Transverse colon (tissue), 4 donors: ENCODE data around the gene MAP2K5. TPM values are rescaled to one million over a fixed set of nuclear protein-coding genes. Genes with fewer than 3 reads are reported as not detected.

Experiments used
- DNase-seq: peaks from one replicate; pipeline ENCODE4 v3.0.0-alpha.2; 2019
- H3K27ac ChIP-seq, 4 donors: fragments of 200-600 bp; sonication (generic); 2 replicates each; pipeline ENCODE4 v1.5.1; 2016 to 2018; ENCODE audit warnings: inconsistent platforms in 4 of 4
- H3K27me3 ChIP-seq: fragments of 200-600 bp; sonication (generic); 2 replicates; pipeline ENCODE4 v1.5.1; 2017; ENCODE audit warnings: inconsistent platforms
- H3K36me3 ChIP-seq, 4 donors: fragments of 200-600 bp; sonication (generic); 2 replicates each; pipeline ENCODE4 v1.5.1; 2017 to 2019; ENCODE audit warnings: inconsistent platforms in 4 of 4
- H3K4me1 ChIP-seq, 4 donors: fragments of 200-600 bp; sonication (generic); 2 replicates each; pipeline ENCODE4 v1.5.1; 2017 to 2020; ENCODE audit warnings: inconsistent platforms in 4 of 4
- H3K4me3 ChIP-seq, 4 donors: fragments of 200-600 bp; sonication (generic); 1 replicate in 1 of 4; 2 replicates in 3 of 4; pipeline versions ENCODE4 v1.5.1 to v1.6.1; 2017 to 2019; ENCODE audit warnings: inconsistent platforms in 4 of 4
- H3K9me3 ChIP-seq, 2 donors: fragments of 200-600 bp; sonication (generic); 2 replicates each; pipeline ENCODE4 v1.5.1; 2017 to 2019; ENCODE audit warnings: inconsistent platforms in 2 of 2
- EP300 ChIP-seq: sonication (generic); formaldehyde crosslinking; IDR thresholded peaks from one replicate; pipeline ENCODE4 v1.6.1; 2017; ENCODE audit warnings: antibody characterized with exemption, low read depth
- POLR2A ChIP-seq: fragments of 450-650 bp; IDR thresholded peaks from one replicate; pipeline ENCODE4 v1.6.1; 2016; ENCODE audit warnings: antibody characterized with exemption, mild to moderate bottlenecking, moderate library complexity
- POLR2AphosphoS5 ChIP-seq, 3 donors: sonication (generic); formaldehyde crosslinking; IDR thresholded peaks; one replicate each; pipeline ENCODE4 v1.6.1; 2016; ENCODE audit warnings: antibody characterized with exemption in 3 of 3
- WGBS, 2 donors: methylation state at CpG; one replicate each; pipeline ENCODE4 v1.1.5; 2018; ENCODE audit warnings: low coverage in 1 of 2; 5-methylcytosine and 5-hydroxymethylcytosine counted together
- in situ Hi-C, 4 donors: fragments of 200-750 bp; cut with MboI; loops; one replicate each; pipeline versions ENCODE4 v1.15.0 to v1.15.1; 2017; ENCODE audit warnings: low sequenced_read_pairs in 3 of 4, low pct_ligation_motif_present in 1 of 4, low pct_unique_long_range_greater_than_20kb in 1 of 4
- intact Hi-C: fragments of 100-400 bp; cut with DNase I; formaldehyde crosslinking; loops from one replicate; pipeline ENCODE4 v1.15.1; 2023; ENCODE audit warnings: low total_unique reads
- total RNA-seq, 4 donors: library from RNA; depleted of rRNA; stranded (reverse); fragments of >200 nt; gene quantifications; one replicate each; pipeline ENCODE4 v1.1.0, GENCODE V29; 2016
- TF ChIP-seq, protein P1 (sequence below), 5 experiments: fragments of 200-600 bp in 3 of 5; fragments of 450-650 bp in 2 of 5; sonication (generic) in 3 of 5; IDR thresholded peaks; 1 replicate in 2 of 5; 2 replicates in 3 of 5; pipeline ENCODE4 v1.5.1; 2016 to 2017; ENCODE audit warnings: antibody characterized with exemption in 5 of 5, inconsistent platforms in 3 of 5, mild to moderate bottlenecking in 2 of 5, moderate library complexity in 1 of 5

The MAP2K5 gene
- total RNA-seq, 4 donors from 2014 or later, result 19.8 to 320 (median 21.1) TPM

DNA sequence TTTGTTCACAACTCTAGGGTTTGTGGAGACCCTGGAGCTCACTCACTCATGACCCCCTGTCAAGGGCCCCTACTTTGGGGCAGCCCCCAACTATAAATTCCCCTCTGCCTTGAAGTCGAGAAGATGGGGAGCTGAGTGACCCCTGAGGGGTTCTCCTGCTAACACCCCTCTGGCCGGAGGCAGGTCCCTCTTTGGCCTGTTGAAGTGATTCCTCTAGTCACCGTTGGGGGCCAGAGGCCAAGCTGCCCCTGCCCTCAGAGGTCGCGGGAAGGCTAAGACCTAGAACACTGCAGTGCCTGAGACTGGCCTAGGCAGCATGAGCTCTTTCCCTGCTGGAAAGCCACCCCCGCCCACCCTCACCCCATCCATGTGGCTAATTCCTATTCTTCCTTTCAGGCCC, 267.4 kb downstream of the MAP2K5 start:
- Histone ChIP-seq H3K4me3 (no peak overlapping the region), H3K27me3 (no peaks in the 10 kb centered on the region), H3K36me3 (no peaks in the 10 kb centered on the region), H3K4me1 (no peaks in the 10 kb centered on the region), H3K9me3 (no peaks in the 10 kb centered on the region), H3K27ac (no peak overlapping the region)
- TF ChIP-seq EP300, result no peak
- no peak for TF ChIP-seq POLR2A
- TF ChIP-seq, protein P1, sequence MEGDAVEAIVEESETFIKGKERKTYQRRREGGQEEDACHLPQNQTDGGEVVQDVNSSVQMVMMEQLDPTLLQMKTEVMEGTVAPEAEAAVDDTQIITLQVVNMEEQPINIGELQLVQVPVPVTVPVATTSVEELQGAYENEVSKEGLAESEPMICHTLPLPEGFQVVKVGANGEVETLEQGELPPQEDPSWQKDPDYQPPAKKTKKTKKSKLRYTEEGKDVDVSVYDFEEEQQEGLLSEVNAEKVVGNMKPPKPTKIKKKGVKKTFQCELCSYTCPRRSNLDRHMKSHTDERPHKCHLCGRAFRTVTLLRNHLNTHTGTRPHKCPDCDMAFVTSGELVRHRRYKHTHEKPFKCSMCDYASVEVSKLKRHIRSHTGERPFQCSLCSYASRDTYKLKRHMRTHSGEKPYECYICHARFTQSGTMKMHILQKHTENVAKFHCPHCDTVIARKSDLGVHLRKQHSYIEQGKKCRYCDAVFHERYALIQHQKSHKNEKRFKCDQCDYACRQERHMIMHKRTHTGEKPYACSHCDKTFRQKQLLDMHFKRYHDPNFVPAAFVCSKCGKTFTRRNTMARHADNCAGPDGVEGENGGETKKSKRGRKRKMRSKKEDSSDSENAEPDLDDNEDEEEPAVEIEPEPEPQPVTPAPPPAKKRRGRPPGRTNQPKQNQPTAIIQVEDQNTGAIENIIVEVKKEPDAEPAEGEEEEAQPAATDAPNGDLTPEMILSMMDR (IDR thresholded peaks at IDR 0.05), result no peak
- WGBS, 2 donors, result 85% methylated on average over 6 of the region's 6 CpGs; no CpG with 5 or more reads in 1 of the 2 donors
- DNase-seq, result no peak
- intact Hi-C loops (no loop called here), in situ Hi-C loops (loop anchor here in 1 of 4 donors (25.0 kb wide), 1 partner anchor 348 kb away; no protein-coding TSS in a partner anchor)

DNA sequence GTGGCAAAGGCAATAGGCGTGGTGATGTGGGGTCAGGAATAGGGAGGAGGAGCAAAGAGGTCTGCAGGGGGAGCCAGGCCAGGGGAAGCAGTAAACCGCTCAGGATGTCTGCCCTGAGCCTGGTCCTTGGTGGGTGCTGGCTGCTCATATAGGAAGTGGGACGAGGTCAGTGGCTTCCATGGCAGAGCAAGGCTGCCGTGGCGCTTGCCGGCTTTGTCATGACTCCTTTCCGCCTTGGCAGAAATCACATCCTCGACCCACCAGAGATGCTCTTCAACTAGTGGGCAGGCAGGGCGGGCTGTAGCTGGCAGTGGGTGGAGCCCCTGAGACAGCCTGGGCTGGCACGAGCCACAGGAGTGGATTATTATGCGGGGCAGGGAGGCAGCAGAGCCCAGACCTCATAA, 269.7 kb downstream of the MAP2K5 start:
- intact Hi-C loops, result no loop called here
- 81 to 94% methylated on average over 2 to 11 of the region's 11 CpGs for WGBS, 2 donors
- no peak for DNase-seq

DNA sequence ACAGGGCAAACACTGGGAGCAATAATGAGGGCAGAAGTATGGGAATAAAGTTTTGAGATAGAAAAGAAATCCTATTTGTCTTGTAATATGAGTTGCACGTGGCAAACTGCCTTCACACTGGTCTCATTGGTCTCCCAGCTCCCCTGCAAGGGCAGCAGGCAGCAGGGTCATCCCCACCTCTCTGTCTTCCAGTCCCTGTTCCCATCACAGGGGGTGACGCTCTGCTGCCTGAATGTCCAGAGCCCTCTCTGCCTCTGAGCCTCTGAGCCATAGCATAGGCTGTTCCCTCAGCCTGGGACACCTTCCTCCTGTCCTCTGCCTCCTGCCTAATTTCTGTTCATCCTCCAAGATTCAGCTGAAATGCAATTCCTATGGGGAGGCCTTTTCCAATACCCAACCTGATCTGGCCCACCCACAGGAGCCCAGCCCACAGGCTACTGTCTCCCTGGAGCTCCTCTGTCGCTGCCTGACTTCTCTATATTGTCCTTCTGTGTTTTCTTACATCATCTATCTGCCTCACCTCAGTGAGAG, 270.7 kb downstream of the MAP2K5 start:
- peaks cover 0 to 3% of the 10 kb centered on the region in 2 donors for H3K9me3 ChIP-seq
- no peaks in the 10 kb centered on the region for H3K36me3 ChIP-seq
- H3K27me3 ChIP-seq, result peaks cover 18% of the 10 kb centered on the region
- 82% methylated on average over 3 of the region's 3 CpGs; no CpG with 5 or more reads in 1 of the 2 donors for WGBS, 2 donors
- no peak overlapping the region for H3K4me3 ChIP-seq
- no peaks in the 10 kb centered on the region for H3K4me1 ChIP-seq
- H3K27ac ChIP-seq, result no peak overlapping the region
- no peak for DNase-seq
- TF ChIP-seq, protein P1 (IDR thresholded peaks at IDR 0.05), result no peak
- TF ChIP-seq POLR2AphosphoS5 (IDR thresholded peaks at IDR 0.05) (no peak), EP300 (no peak), POLR2A (no peak)
- in situ Hi-C loops (loop anchor here in 1 of 4 donors (25.0 kb wide), 1 partner anchor 351 kb away; no protein-coding TSS in a partner anchor), intact Hi-C loops (no loop called here)

More for the DNA sequence above, 269.7 kb downstream of the MAP2K5 start:
- Histone ChIP-seq H3K27ac (no peak overlapping the region), H3K27me3 (peaks cover 9% of the 10 kb centered on the region), H3K36me3 (no peaks in the 10 kb centered on the region), H3K9me3 (peaks cover 0 to 3% of the 10 kb centered on the region in 2 donors), H3K4me1 (no peaks in the 10 kb centered on the region), H3K4me3 (no peak overlapping the region)
- in situ Hi-C loops, result loop anchor here in 1 of 4 donors (25.0 kb wide), 1 partner anchor 350 kb away; no protein-coding TSS in a partner anchor
- TF ChIP-seq, protein P1 (IDR thresholded peaks at IDR 0.05), result no peak
- TF ChIP-seq POLR2A (no peak), POLR2AphosphoS5 (IDR thresholded peaks at IDR 0.05) (no peak), EP300 (no peak)

DNA sequence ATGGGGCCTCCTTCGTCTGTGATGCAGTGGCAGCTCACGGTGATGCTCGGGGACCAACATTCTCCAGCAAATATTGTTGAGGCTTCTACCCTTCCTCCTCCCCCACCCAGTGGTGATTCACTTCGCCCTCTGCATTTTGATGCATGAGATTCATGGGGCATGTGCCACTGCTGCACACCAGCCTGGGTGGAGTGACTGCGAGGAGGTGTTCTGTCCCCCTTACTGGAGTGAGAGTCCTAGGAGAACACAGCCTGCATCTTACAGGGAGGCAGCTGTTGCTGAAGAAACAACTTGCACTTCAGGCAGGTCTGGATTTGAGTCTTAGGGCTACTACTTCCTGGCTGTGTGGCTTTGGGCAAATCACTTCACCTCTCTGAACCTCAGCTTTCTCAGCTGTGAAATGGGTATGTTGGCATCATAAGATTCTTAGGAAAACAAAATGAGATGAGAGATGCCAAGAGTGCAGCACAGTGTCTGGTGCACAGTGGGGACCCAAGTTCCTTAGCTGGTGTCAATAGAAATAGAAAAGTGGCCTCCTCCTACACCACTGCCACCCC, 272.6 kb downstream of the MAP2K5 start:
- no peak for DNase-seq
- in situ Hi-C loops, result loop anchor here in 1 of 4 donors (25.0 kb wide), 1 partner anchor 353 kb away; no protein-coding TSS in a partner anchor
- peaks cover 0 to 2% (median 0%) of the 10 kb centered on the region in 4 donors for H3K4me1 ChIP-seq

More for the DNA sequence above, 272.6 kb downstream of the MAP2K5 start:
- Histone ChIP-seq H3K9me3 (peaks cover 0 to 3% of the 10 kb centered on the region in 2 donors), H3K27me3 (peaks cover 36% of the 10 kb centered on the region), H3K36me3 (no peaks in the 10 kb centered on the region), H3K27ac (no peak overlapping the region), H3K4me3 (no peak overlapping the region)
- TF ChIP-seq, protein P1 (IDR thresholded peaks at IDR 0.05), result no peak
- no peak for TF ChIP-seq POLR2A
- TF ChIP-seq EP300, result no peak
- TF ChIP-seq POLR2AphosphoS5 (IDR thresholded peaks at IDR 0.05), result no peak
- intact Hi-C loops, result no loop called here
- 78% methylated on average over 5 of the region's 5 CpGs; no CpG with 5 or more reads in 1 of the 2 donors for WGBS, 2 donors
